OCI-LY1 (cell line): ENCODE data around the gene TACR1.

Experiments used
- EZH2 ChIP-seq: fragments of 200-600 bp; sonication (generic), shearing (Covaris generic); IDR thresholded peaks from 2 replicates; pipeline ENCODE4 v1.8.0; 2017; ENCODE audit warnings: borderline replicate concordance, mixed run types, mild to moderate bottlenecking, antibody characterized with exemption, low read length, moderate library complexity, mixed read lengths
- TF ChIP-seq, protein P1 (sequence below): fragments of 200-600 bp; sonication (generic), shearing (Covaris generic); IDR thresholded peaks from 2 replicates; pipeline ENCODE4 v1.5.1; 2017; ENCODE audit warnings: mild to moderate bottlenecking, antibody characterized with exemption, low read length, moderate library complexity, mixed read lengths

DNA sequence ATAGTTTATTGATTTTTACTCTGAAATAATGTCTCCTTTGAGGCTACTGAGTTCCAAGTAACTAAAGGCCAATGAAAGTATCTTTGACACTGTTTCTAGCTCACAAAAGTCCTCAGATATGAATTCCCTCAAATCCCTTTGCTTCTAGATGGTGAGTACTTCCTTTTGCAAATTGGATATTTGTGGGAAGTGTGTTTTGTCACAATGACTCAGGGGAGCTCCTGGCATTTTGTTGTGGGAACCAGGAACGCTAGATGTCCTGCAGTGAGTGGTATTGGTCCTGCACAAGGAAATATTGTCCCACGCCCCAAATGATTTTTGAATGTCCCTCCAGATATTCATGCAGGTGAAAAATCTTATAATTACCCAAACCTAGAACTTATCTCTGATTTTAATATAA, 24.3 kb downstream of the TACR1 start:
- TF ChIP-seq, protein P1, sequence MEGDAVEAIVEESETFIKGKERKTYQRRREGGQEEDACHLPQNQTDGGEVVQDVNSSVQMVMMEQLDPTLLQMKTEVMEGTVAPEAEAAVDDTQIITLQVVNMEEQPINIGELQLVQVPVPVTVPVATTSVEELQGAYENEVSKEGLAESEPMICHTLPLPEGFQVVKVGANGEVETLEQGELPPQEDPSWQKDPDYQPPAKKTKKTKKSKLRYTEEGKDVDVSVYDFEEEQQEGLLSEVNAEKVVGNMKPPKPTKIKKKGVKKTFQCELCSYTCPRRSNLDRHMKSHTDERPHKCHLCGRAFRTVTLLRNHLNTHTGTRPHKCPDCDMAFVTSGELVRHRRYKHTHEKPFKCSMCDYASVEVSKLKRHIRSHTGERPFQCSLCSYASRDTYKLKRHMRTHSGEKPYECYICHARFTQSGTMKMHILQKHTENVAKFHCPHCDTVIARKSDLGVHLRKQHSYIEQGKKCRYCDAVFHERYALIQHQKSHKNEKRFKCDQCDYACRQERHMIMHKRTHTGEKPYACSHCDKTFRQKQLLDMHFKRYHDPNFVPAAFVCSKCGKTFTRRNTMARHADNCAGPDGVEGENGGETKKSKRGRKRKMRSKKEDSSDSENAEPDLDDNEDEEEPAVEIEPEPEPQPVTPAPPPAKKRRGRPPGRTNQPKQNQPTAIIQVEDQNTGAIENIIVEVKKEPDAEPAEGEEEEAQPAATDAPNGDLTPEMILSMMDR = no peak
- TF ChIP-seq EZH2 = no peak
